ENCODE data around the gene NUP210. TPM values are rescaled to one million over a fixed set of nuclear protein-coding genes. Genes with fewer than 3 reads are reported as not detected.

NUP210 gene
- total RNA-seq, 1 experiment from 2014 or later, result 64.0 TPM

DNA sequence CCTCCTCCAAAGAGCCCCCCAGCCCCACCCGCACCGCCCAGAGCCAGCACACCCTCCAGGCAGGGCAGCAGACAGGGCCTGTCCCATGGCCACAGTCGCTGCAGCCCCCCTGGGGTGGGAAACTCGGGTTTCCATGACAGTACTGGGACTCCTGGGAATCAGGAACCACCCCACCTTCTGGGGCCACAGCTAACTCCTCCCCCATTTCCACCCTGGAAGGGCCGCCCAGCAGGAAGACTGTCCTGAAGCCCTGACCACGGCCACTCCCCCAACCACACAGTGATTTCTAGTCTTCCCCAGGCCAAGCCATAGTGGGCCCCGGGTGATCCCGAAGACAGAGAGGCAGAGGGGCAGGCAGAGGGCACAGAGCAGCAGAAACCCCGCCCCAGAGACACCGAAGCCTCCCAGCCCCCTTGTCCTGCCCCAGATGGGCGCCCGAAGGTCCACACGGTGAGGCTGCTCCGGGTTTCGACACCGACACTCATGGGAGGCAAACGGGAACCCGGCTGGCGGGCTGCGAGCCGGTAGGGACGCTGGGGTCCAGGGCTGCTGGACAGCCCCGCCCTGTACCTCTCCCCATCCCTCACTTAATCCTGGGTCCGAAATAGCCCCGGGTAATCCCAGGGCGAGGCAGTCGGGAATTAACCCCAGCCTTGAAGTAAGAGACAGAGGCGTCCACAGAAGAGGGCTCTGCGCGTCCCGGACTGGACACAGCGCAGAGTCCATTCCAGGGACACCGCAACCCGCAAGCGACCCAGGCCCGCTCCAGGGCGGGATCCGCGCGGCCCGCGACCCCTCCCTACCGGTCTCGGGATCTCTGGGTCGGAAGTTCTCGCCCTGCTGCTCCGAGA is 138.4 kb downstream of the NUP210 start:
- Histone ChIP-seq H3K4me3 (ENCODE audit: low read length) (peak overlapping the region; percentile 84), H3K4me2 (ENCODE audit: low read length) (peak overlapping the region; percentile 95), H3K9ac (ENCODE audit: low read length) (peak overlapping the region; percentile 67), H3K27ac (ENCODE audit: low read length) (no peak overlapping the region), H3K36me3 (ENCODE audit: low read depth, low read length) (no peaks in the 10 kb centered on the region), H3K79me2 (ENCODE audit: low read length) (peaks cover 59% of the 10 kb centered on the region), H3K9me2 (replicated peaks; ENCODE audit: low read length) (no peaks in the 10 kb centered on the region), H3K4me1 (ENCODE audit: insufficient read depth, low read length) (peaks cover 24% of the 10 kb centered on the region), H3F3A (ENCODE audit: low read length, unreplicated experiment) (no peaks in the 10 kb centered on the region), H3K9me3 (ENCODE audit: low read length) (no peaks in the 10 kb centered on the region), H4K20me1 (ENCODE audit: low read length) (peaks cover 11% of the 10 kb centered on the region; the same call in 1 of the 2 replicates), H2AFZ (ENCODE audit: low read length) (peak overlapping the region; percentile 42; the same call in 1 of the 2 replicates), H3K27me3 (ENCODE audit: low read length) (no peaks in the 10 kb centered on the region)
- POLR2A ChIA-PET (ENCODE audit: unreplicated experiment), result interaction anchor here (0.7 kb wide), 1 partner anchor 219 kb away, joined by 4 read pairs; no protein-coding TSS in a partner anchor
- ATAC-seq (peak; percentile 73), DNase-seq (peak; percentile 60)
- no peak for TF ChIP-seq EZH2 (IDR thresholded peaks at IDR 0.05; ENCODE audit: low read length, unreplicated experiment)
- TF ChIP-seq EZH2phosphoT487 (IDR thresholded peaks at IDR 0.05; ENCODE audit: borderline replicate concordance, low read length), result no peak
- TF ChIP-seq, protein P1, sequence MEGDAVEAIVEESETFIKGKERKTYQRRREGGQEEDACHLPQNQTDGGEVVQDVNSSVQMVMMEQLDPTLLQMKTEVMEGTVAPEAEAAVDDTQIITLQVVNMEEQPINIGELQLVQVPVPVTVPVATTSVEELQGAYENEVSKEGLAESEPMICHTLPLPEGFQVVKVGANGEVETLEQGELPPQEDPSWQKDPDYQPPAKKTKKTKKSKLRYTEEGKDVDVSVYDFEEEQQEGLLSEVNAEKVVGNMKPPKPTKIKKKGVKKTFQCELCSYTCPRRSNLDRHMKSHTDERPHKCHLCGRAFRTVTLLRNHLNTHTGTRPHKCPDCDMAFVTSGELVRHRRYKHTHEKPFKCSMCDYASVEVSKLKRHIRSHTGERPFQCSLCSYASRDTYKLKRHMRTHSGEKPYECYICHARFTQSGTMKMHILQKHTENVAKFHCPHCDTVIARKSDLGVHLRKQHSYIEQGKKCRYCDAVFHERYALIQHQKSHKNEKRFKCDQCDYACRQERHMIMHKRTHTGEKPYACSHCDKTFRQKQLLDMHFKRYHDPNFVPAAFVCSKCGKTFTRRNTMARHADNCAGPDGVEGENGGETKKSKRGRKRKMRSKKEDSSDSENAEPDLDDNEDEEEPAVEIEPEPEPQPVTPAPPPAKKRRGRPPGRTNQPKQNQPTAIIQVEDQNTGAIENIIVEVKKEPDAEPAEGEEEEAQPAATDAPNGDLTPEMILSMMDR (conservative IDR thresholded peaks at IDR 0.05; ENCODE audit: low read depth, low read length), result no peak
- intact Hi-C loops (cut with micrococcal nuclease), result loop anchor here (2.0 to 5.0 kb wide), 2 partner anchors 64 to 175 kb away; no protein-coding TSS in a partner anchor
- BruUV-seq (replicated peaks), result TSS peak; percentile 98
- CTCF ChIA-PET, result interaction anchor here (1.0 to 1.6 kb wide), 2 partner anchors 26 to 190 kb away, joined by 5 to 6 read pairs; no protein-coding TSS in a partner anchor

DNA sequence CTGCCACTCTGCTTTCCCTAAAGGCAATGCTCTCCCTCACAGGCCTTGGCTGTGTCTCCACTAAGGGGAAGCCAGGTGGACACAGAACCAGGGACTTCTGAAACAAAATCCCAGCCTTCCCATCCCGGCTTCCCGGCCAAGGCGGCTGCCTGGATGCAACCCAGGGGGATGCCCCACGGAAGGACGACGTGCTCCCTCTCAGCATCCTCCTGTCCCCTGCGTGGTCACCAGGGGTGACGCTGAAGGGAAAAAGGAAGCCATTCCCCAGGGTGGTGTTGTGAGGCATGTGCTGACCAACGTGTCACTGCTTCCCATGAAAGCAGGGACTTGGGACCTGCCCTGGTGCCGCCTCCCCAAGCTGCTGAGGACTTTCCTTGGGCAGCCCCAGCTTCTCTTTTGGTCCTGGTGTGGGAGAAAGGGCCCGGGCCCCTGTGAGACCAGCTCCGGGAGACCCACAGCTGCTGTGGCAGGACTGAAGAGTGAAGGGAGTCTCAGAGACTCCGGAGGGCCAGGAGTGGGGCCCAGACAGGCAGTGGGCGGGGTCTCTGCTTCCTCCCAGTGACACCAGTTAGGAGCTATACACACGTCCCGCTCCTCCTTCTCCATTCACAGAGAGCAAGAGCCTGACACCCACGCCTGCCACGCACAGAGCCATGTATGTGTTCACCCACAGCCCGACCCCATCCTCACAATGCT is 139.2 kb downstream of the NUP210 start:
- no peaks in the 10 kb centered on the region for H3K27me3 ChIP-seq (ENCODE audit: low read length)
- H4K20me1 ChIP-seq (ENCODE audit: low read length), result peaks cover 11% of the 10 kb centered on the region; the same call in 1 of the 2 replicates

More for the DNA sequence above, 139.2 kb downstream of the NUP210 start:
- POLR2A ChIA-PET (ENCODE audit: unreplicated experiment), result no interaction called here
- Histone ChIP-seq H3K9me3 (ENCODE audit: low read length) (no peaks in the 10 kb centered on the region), H3K4me3 (ENCODE audit: low read length) (peak overlapping the region; percentile 84), H2AFZ (ENCODE audit: low read length) (no peak overlapping the region), H3K9ac (ENCODE audit: low read length) (0 out of 2 replicates have a peak overlapping the region, but pooled peaks have one; percentile 67), H3K9me2 (replicated peaks; ENCODE audit: low read length) (no peaks in the 10 kb centered on the region), H3K4me2 (ENCODE audit: low read length) (peak overlapping the region; percentile 95), H3K36me3 (ENCODE audit: low read depth, low read length) (no peaks in the 10 kb centered on the region), H3F3A (ENCODE audit: low read length, unreplicated experiment) (no peaks in the 10 kb centered on the region), H3K79me2 (ENCODE audit: low read length) (peaks cover 64% of the 10 kb centered on the region), H3K27ac (ENCODE audit: low read length) (no peak overlapping the region), H3K4me1 (ENCODE audit: insufficient read depth, low read length) (peaks cover 24% of the 10 kb centered on the region)
- TF ChIP-seq, protein P1 (conservative IDR thresholded peaks at IDR 0.05; ENCODE audit: low read depth, low read length), result no peak
- no peak for TF ChIP-seq EZH2 (IDR thresholded peaks at IDR 0.05; ENCODE audit: low read length, unreplicated experiment)
- no peak for TF ChIP-seq EZH2phosphoT487 (IDR thresholded peaks at IDR 0.05; ENCODE audit: borderline replicate concordance, low read length)
- intact Hi-C loops (cut with micrococcal nuclease), result loop anchor here (5.0 kb wide), 1 partner anchor 64 kb away; no protein-coding TSS in a partner anchor
- BruUV-seq (replicated peaks), result TSS peak; percentile 19
- ATAC-seq, result peak; percentile 2; the same call in 1 of the 2 replicates
- no peak for DNase-seq
- CTCF ChIA-PET, result interaction anchor here (0.7 to 1.0 kb wide), 2 partner anchors 26 to 51 kb away, joined by 3 to 6 read pairs; no protein-coding TSS in a partner anchor
